AG08396 (cell line): ENCODE results near the gene ZFP36L2.

ENCODE experiments used
- DNase-seq: peaks from one replicate; pipeline ENCODE4 v3.0.0; 2012; ENCODE audit warnings: low spot score, mixed read lengths

ZFP36L2 gene

DNA sequence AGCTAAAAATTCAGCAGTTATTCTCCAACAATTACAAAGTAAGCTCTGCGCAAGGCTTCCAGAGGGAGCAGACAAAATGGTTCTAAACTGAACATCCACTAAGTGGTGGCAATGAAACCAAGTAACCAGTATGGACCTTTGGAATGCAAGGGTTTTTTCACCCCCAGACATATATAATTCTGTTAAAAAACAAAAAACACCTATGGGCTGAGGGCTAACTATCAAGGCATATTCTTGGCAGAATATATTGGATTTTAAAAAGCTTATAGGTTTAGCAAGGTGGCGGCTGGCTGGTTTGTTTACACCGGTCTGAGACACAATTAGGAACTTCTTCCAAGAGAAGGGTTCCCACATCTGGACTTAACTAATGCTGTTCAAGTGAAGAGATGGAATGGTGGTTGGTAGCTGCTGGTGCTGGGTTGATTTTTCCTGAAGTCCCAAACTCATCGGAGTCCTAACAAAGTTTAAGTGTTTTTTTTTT, 2.8 kb downstream of the ZFP36L2 start:
- DNase-seq, result no peak

DNA sequence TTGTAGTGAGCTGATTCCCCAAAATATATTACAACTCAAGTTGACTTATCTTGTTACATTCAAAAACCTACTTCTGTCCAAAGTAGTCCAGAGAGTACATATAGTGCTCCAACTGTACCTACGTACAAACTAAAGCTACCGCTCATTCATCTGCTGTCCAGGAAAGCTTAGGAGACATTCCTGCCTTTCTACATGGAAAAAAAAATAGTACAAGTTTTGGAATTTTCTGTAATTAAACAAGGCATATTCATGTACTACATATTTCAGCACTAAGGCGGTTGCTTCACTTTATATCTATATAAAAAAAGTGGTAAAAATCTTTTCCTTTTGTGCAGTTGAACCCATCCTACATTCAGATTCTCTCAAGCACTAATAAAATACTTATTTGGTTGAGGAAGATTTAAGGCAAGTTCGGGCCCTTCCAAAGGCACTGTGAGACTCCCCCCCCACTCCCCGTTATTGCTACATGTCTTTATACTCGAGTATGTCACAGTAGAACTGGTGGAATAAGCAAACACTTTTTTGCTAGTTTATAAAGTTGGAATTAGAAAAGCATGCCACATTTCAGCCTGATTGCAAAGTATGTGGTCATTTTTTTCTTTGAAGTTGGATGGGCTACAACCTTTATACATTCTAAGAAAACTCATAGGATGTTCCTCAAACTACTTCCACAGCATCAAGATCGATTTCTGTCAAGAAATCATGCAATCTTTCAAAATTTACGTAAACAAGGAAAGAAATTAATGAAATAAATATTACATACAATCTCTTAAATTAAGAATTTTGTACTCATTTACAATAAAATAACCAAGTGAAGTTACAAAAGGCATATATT, 3.7 kb downstream of the ZFP36L2 start:
- no peak for DNase-seq

DNA sequence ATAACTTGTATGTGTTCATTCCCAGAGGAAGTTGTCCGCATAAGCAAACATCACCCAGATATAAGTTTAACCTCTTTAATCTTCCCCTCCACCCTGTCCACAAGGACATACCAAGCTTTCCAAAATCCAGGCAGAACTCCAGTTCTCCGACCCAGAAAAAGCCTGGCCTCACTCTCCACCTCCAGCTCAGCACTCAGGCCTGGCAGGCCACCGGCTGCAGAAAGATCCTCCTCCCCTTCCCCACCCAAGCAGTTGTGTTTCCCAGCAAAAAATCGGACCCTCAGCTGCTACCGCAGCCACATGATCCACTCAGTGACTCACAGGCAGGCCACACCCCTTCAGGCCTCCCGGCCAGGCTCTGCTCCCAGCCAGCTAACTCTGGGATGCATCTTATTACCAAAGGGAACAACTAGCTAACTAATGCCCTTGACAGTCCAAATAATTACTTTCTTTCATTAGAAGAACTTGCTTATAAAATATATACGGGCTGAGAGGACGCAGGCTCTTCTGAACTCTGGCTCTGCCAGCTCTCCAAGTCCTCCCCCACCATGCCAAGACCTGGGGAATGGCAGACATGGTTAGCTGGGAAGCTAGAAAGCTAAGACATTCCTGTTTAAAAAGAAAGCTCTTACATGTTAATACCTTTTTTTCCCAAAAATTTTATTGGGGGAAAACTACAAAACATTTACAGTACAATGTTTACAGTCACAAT, 4.5 kb downstream of the ZFP36L2 start:
- DNase-seq, result peak; percentile 88

DNA sequence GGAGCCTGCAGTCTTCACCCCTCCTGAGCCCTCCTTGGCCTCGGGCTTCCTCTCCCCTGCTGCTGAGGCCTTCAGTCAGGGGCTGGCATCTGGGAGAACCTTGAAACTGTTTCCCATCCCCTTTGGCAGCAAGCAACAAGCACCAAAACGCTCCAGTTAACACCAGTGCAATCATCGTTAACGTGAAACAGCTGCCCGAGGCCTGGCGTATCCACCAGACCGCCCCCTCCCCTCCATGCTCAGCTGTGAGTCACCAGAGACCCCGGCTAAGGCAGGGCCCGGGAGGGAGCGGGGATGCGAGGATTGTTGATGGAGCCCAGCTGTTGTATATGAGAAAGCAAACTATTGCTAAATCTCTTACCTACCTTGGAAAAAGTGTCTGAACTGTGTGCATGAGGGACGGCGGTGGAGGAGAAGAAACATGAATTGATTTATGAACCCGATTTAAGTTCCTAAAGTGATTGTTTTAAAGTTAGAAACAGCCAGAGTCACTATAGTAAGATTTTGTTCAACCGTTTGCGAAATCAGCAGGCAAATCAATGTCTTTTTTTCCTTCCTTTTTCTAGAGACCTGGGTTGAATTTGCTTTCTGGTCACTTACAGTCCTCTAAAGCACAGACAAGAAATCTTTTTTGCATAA, 5.2 kb downstream of the ZFP36L2 start:
- DNase-seq, result peak; percentile 60

DNA sequence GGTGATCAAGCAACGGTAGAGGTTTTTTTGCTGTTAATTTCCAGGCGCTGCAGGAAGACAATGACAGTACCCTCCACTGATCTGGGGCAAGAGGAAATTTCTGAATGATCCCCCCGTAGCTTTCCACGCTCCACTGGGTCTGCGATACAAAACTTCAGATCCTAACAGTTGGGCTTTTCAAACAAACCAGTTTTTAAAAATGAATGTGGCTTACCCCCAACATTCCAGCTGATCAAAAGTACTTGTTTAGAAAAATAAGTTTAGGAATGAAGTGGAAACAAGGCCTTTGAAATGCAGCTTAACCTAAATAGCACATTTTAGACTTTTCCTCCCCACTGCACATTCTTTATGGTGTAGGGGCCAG, 5.7 kb downstream of the ZFP36L2 start:
- no peak for DNase-seq

DNA sequence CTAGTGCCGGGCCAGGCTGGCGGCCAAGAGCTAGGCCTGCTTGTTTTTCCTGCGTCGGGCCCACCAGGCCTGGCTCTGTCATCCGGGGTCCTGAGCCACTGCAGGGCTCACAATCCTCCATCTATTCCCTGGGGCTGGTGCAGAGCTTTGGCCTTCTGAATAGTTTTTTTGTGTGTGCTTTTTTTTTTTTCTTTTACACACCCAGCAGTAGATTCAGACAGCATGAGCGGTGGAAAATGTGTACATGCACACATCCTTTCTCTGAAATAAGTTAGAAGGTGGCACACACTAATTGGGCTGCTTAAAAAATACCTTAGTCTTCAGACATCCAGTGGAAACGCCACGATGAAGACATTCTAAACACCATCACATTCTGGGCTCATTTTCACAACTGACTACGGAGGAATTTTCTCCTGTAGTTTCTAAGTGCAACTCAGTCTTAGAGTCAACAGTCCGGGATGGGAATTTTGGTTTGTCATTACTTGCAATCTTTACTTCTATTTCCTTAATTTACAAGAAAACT, 6.1 kb downstream of the ZFP36L2 start:
- no peak for DNase-seq

DNA sequence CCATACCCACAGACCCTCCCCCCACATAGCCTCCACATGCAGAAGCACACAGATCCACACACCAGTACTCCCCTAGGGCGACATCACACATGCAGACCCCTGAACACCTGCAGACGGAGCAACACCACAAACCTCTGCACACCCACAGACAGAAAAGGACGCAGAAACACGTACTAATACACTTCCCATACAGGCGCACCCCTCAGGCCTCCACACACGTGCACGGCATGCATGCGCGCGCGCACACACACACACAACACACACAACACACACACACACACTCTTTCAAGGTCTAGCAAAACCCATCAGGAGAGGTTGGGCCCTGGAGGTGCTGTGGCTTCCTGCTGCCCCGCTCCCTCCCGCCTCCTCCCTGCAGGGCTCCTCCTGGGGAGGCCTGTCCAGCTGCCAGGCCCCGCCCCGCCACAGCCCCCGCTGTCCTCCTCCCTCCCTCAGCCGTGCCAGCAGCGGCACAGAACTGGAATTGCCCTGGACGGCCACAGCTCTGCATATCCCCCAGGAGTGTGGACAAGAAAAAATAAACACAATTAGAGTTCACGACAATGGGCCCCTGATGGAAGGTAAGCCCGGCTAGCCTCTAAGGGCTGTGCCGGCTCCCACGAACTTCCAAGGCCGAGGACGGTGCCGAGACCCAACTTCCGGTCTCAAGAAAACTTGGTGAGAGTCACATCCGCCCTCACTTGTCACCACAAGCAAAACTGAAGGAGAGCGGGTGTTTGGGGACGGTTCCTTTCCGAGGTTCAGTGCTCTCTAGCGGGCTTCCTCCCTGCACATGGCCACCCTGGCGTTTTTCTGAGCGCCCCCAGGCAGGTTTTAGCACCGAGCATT, 6.8 kb downstream of the ZFP36L2 start:
- peak; percentile 83 for DNase-seq

DNA sequence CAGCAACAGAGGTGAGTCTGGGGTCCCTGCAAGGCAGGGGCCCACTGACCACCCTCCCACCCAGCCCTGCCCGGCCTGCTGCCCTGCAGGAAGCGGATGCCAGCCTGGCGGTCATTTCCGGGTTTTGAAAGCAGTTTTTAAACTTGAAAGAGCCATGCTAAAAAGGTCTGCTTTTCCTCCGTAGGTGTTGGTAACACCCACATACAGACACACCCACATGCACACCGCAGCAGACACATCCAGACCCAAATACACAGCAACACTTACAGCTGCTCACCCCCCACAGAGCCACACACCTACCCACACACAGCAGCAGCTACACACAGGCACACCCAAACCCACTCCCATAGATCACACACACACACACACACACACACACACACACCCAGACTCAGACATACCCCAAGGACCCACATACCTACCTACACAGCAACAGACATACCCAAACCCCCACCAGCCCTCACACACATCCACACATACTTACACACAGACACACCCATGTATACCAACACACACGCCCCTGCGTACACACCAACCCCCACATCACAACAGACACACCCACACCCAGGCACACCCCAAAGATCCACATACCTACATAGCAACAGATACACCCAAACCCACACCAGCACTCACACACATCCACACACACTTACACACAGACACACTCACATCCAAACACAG, 7.6 kb downstream of the ZFP36L2 start:
- DNase-seq, result no peak

DNA sequence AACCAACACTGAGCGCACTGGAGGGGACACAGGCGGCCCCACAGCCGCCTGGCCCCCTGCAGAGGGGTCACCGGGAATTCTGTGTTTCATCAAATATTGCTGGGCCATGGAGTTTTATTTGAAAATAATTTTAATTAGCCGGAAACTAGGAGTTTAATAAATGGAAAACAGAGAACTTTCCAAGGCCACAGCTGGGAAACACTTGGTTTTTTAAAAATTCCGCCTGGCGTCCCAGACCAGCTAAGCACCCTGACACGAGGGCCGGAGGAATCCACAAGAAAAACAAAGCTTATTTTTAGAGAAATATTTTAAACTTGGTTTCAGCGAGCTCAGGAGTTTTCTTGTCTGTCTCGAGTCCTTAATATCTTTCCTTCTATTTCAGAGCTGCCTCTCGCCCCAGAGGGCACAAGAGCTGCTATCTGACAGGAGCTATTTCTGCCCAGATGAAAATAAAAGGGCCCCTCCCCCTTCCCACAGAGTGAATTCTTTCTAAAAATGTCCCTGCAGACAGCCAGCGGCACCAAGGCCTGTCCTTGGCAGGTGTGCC, 8.2 kb downstream of the ZFP36L2 start:
- DNase-seq, result peak; percentile 42

DNA sequence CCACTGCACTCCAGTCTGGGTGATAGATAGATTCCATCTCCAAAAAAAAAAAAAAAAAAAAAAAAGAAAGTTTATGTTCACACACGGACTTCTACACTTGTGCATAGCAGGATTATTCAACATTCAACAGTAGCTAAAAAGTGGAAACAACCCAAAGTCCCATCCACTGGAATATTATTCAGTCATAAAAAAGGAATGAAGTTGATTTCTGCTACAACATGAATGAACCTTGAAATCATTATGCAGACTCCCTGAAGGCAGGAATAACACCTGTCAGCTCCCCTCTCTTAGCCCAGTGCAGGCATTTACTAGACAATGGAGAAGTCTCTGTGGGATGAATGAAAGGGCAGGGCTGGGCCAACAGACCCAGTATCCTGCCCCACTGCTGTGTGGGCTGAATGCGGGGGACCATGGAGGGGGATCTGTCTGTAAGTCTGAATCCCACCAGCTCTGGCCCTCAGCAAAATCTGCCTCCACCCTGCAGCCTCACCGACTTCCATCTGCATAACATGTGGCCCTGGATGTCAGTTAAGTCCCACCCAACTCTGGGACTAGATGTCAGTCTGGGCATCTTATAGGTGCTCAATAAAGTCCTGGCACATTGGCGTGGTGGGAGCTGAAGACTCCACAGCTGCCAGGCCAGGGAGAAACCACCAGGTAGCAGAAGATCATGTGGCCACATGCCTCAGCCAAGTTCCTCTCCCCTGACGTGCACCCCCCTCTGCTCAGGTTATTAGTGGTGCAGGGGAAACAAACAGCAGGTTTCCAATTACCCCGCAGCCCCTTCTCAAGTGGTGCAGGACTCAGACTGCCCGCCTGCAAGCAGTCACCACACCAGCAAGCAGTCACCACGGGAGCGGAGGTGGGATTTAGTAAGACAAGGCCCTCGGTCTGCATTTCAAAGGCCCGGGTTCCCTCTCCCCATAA, 8.9 kb downstream of the ZFP36L2 start:
- DNase-seq, result no peak

DNA sequence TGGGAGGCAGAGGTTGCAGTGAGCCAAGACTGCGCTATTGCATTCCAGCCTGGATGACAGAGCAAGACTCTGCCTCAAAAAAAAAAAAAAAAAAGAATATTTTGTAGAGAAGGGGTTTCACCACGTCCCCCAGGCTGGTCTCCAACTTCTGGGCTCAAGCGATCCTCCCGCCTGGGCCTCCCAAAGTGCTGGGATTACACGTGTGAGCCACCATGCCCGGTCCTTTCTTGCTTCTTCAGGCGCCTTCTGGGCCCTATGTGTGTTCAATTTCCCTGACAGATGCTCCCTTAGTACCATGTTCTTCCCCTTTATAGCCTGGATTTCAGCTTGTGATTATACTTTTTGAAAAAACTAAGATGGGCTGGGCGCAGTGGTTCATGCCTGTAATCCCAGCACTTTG, 9.8 kb downstream of the ZFP36L2 start:
- DNase-seq, result no peak

DNA sequence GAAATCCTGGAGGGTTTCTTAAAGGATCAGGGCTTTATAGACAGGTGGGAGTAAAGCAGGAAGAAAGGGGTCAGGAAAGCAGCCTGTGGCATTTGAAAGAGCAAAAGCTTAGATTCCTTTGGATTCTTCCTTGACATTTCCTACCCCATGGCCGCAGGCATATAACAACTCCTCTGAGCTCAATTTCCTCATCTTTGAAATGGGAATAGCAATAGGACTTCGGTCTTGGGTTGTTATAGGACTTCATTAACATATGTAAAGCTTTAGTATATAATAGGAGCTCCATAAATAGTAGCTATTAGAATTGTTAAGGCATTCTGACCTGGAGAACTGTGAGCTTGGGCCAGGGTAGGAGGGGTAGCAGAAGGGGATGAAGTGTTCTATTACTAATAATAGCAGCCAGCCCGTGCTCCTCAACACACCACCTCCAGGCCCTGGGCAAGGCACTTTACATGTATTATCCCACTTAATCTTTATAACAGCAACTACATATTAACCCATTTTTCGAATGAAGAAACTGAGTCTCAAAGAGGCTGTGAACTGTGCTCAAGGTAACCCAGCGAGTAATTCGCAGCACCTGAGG, 10.6 kb downstream of the ZFP36L2 start:
- no peak for DNase-seq

DNA sequence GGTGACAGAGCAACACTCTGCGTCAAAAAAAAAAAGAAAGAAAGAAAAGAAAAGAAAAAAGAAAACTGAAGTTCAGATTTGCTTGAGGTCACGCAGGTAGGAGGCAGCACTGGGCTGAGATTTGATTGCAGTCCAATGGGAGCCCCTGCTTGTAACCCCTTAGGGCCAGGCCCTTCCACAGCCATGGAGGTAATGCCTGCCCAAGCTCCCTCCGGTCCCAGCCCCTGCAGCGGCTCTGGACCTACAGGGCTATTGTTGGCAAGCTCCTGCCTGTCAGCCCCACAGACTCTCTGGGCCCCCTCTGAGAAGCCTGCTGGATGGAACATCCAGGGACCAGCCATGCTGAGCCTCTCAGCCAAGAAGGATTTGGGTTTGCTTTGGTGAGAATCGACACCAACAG, 12.2 kb downstream of the ZFP36L2 start:
- no peak for DNase-seq

DNA sequence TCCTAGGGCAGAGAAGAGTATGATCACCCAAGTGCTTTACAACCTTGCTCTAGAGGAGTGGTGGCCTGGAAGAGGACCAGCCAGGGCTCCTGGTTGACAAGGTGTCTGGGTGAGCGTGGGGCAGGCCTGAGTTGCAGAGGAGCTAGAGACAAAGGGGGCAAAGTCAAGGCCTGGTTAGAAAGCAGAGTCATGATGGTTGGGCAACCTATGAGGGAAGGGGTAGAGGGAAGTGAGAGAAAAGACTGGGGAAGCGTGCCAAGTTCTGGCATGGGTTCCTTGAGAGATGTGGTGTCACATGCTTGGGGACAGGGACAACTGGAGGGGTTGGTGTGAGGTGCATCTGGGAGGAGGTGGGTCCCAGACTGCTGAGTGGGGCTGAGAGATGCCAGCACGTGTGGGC, 13.5 kb downstream of the ZFP36L2 start:
- no peak for DNase-seq

DNA sequence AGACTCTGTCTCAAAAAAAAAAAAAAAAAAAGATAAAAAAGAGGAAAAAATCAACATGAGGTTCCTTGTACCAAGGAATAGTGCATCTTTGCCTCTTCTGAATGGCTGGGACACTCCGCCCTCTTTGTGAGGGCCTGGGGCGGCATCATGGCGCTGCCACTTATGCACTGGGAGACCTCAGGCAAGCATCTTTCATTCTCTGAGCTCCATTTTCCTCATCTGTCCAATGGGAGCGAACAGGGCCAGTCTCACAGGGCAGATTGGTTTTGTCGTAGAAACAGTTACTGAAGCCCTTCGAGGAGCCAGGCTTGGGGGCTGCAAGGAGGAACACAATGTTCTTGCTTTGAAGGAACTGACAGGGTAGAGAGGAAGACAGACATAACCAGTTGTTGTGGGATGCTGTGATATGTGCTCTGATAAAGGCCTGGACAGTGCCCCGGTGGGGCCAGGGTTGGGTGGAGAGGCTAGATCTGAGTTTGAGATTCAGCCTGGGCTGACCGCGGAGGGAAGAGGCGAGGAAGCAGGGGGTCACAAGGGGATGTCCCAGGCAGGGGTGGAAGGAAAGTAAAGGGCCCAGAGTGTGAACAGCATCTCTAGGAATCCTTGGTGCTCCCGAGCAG, 14.1 kb downstream of the ZFP36L2 start:
- no peak for DNase-seq

DNA sequence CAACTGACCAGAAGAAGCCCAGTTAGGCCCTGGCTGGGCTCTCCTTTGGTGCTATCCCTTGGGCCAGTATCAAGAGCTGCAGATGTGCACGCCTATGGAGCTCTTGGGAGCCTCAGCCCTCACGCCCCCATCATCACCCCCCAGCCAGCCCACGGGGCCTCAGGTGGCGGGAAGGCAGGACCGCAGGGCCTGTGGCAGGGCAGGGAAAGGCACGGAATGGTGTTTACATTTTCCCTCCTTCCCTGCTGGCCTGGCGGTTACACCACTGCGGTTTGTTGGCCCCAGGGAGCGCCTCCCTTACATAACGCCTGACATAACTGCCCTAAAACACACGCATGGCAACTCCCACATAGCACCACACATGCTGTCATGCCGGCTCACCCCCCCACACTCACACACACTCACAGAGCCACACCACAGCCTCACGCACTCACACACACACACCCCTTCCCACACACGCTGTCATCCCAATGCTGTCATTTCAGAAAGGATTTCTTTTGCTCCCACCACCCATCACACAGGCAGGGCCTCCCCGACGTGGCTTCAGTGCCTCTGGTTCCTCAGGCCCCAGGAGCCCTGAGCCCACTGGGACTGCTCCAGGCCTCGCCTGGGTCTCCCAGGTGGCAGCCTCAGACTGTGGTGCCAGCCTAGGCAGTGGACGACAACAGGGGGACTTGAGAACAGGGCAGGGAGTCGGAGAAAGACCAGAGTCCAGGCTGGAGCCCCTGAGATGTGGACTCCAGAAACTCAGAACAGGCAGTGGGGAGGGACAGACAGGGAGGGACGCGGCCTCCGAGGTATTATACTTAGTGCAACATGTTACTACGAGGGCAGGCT, 15.7 kb downstream of the ZFP36L2 start:
- peak; percentile 80 for DNase-seq

DNA sequence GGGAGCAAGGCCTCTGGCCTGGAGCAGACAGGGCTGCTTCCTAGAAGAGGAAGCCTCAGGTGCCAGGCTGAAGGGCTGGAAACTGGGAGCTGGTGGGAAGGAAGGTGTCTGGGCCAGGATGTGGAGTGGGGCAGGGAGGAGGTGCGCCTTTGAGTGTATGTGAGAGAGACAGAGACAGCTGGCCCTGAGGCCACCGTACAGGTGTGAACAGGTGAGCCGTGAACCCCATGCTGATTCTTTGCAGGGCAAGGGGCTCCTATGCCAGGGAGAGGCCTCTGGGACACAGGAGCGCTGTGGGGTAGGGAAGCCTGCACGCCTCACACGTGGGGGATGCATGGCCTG, 16.3 kb downstream of the ZFP36L2 start:
- no peak for DNase-seq

DNA sequence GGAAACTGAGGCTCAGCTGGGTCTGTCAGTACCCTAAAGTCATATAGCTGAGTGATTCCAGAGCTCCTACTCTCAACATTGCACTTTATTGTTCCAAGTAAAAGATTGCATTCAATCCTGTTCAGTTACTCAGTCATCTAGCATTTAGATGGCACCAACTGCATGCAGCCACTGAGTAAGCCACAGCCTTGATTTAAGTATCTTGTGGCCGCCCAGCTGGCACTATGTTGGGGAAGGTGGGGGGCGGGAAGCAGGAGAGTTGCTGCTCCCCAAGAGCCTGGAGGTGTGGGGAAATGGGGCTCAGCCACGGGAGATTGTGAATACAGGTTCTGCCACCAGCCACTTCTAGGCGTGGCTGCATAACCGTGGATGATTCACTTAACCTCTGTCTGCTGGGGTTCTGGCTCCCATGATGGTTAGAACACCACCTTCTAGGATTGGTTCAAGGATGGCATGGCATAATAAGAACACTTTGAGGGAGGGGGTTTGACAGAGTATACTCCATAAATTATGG, 17.1 kb downstream of the ZFP36L2 start:
- no peak for DNase-seq
